HG02885 (cell line): Measurements from ENCODE around the gene ICA1L.
"Not testable (repeated sequence)": the region's sequence is repeated elsewhere in the genome, so short reads cannot be mapped to it uniquely, and the experiment has no call there.

Experiments used
- ATAC-seq: cut with Tn5 transposase; IDR thresholded peaks from one replicate; pipeline ENCODE4 v1.9.1; 2021; ENCODE audit warnings: mild to moderate bottlenecking; ENCODE audit not compliant: unreplicated experiment, poor library complexity

The ICA1L gene

GRCh38 chr2:202848813-202849212, 22.8 kb downstream of the ICA1L start:
- no peak for ATAC-seq

- ATAC-seq = peak; percentile 64
Observed at GRCh38 chr2:202847693-202848524, 23.7 kb downstream of the ICA1L start.

GRCh38 chr2:202844656-202845055, 26.9 kb downstream of the ICA1L start:
- no peak for ATAC-seq

- no peak for ATAC-seq
Observed at GRCh38 chr2:202842690-202843089, 28.9 kb downstream of the ICA1L start.

- no peak for ATAC-seq
Observed at GRCh38 chr2:202841090-202841867, 30.3 kb downstream of the ICA1L start.

- no peak for ATAC-seq
Observed at GRCh38 chr2:202831242-202832220, 40.0 kb downstream of the ICA1L start.

- ATAC-seq = no peak
Observed at GRCh38 chr2:202824901-202825300, 46.7 kb downstream of the ICA1L start.

GRCh38 chr2:202822411-202822810, 49.2 kb downstream of the ICA1L start:
- ATAC-seq = no peak

GRCh38 chr2:202821206-202822160, 50.1 kb downstream of the ICA1L start:
- no peak for ATAC-seq

GRCh38 chr2:202818321-202818720, 53.2 kb downstream of the ICA1L start:
- ATAC-seq = no peak

- ATAC-seq = no peak
Observed at GRCh38 chr2:202817771-202818170, 53.8 kb downstream of the ICA1L start.

- ATAC-seq = no peak
Observed at GRCh38 chr2:202815548-202816360, 55.8 kb downstream of the ICA1L start.

- no peak for ATAC-seq
Observed at GRCh38 chr2:202814226-202814625, 57.3 kb downstream of the ICA1L start.

- ATAC-seq = no peak
Observed at GRCh38 chr2:202813387-202813786, 58.2 kb downstream of the ICA1L start.

GRCh38 chr2:202808754-202809153, 62.8 kb downstream of the ICA1L start:
- no peak for ATAC-seq

- not testable (repeated sequence) for ATAC-seq
Observed at GRCh38 chr2:202807431-202808138, 64.0 kb downstream of the ICA1L start.

- ATAC-seq = not testable (repeated sequence)
Observed at GRCh38 chr2:202805911-202806310, 65.7 kb downstream of the ICA1L start.

- ATAC-seq = no peak
Observed at GRCh38 chr2:202797944-202798343, 73.6 kb downstream of the ICA1L start.
